ENCODE data around the gene TMEM231. TPM values are rescaled to one million over a fixed set of nuclear protein-coding genes. Genes with fewer than 3 reads are reported as not detected.

TMEM231 gene
- total and polyA plus RNA-seq, 2 of the 8 experiments (the other 6 are each of a cell fraction or from before 2014, with no cell fraction given): 8.3 to 26.7 TPM

GRCh38 chr16:75527825-75528299 lies 28.2 kb downstream of the TMEM231 start (continued):
- TF ChIP-seq CHD7 (IDR thresholded peaks at IDR 0.05; ENCODE audit: insufficient replicate concordance, low read length) (no peak), KDM4A (IDR thresholded peaks at IDR 0.05; ENCODE audit: low read depth, low read length, severe bottlenecking) (no peak), CHD2 (IDR thresholded peaks at IDR 0.05; ENCODE audit: low read length) (no peak), POLR2A (IDR thresholded peaks at IDR 0.05; ENCODE audit: control extremely low read depth in 1 of 2, low read depth in 2 of 2, low read length in 2 of 2) (no peak), SRF (IDR thresholded peaks at IDR 0.05; ENCODE audit: low read depth, low read length) (no peak), TEAD4 (IDR thresholded peaks at IDR 0.05; ENCODE audit: low read depth, low read length) (no peak), JUND (IDR thresholded peaks at IDR 0.05; ENCODE audit: low read length) (no peak)
- TF ChIP-seq, protein P1, sequence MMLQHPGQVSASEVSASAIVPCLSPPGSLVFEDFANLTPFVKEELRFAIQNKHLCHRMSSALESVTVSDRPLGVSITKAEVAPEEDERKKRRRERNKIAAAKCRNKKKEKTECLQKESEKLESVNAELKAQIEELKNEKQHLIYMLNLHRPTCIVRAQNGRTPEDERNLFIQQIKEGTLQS (IDR thresholded peaks at IDR 0.05; ENCODE audit: insufficient read depth, low read depth, low read length): no peak
- TF ChIP-seq, protein P2, sequence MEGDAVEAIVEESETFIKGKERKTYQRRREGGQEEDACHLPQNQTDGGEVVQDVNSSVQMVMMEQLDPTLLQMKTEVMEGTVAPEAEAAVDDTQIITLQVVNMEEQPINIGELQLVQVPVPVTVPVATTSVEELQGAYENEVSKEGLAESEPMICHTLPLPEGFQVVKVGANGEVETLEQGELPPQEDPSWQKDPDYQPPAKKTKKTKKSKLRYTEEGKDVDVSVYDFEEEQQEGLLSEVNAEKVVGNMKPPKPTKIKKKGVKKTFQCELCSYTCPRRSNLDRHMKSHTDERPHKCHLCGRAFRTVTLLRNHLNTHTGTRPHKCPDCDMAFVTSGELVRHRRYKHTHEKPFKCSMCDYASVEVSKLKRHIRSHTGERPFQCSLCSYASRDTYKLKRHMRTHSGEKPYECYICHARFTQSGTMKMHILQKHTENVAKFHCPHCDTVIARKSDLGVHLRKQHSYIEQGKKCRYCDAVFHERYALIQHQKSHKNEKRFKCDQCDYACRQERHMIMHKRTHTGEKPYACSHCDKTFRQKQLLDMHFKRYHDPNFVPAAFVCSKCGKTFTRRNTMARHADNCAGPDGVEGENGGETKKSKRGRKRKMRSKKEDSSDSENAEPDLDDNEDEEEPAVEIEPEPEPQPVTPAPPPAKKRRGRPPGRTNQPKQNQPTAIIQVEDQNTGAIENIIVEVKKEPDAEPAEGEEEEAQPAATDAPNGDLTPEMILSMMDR (IDR thresholded peaks at IDR 0.05; ENCODE audit: control extremely low read depth in 1 of 3, insufficient read depth in 1 of 3, low read depth in 1 of 3, low read length in 3 of 3): no peak
